Prostate gland (tissue), 2 donors: ENCODE measurements around the gene OSBPL3.

Source experiments
- CTCF ChIP-seq, 4 experiments: fragments of 200-600 bp in 2 of 4; fragments of 450-650 bp in 2 of 4; sonication (generic) in 2 of 4; IDR thresholded peaks; 1 replicate in 3 of 4; 2 replicates in 1 of 4; pipeline ENCODE4 v1.5.1; 2016 to 2019; ENCODE audit warnings: antibody characterized with exemption in 4 of 4, mild to moderate bottlenecking in 2 of 4, moderate library complexity in 2 of 4
- POLR2A ChIP-seq: fragments of 450-650 bp; IDR thresholded peaks from one replicate; pipeline ENCODE4 v1.6.1; 2016; ENCODE audit warnings: antibody characterized with exemption, mild to moderate bottlenecking

GRCh38 chr7:24858108-24858977 is 121.6 kb downstream of the OSBPL3 start:
- TF ChIP-seq CTCF (IDR thresholded peaks at IDR 0.05) (no peak), POLR2A (no peak)
